NCI-H526 (cell line): Measurements from ENCODE around the gene TXNRD2.
"Not testable (repeated sequence)": the region's sequence is repeated elsewhere in the genome, so short reads cannot be mapped to it uniquely, and the experiment has no call there.

Experiments
- DNase-seq, 2 experiments: peaks; one replicate each; lab custom pipeline; 2025; lab: John Stamatoyannopoulos, UW

The TXNRD2 gene

GRCh38 chr22:19923914-19924513 lies 17.6 kb downstream of the TXNRD2 start:
- no peak for DNase-seq

DNA sequence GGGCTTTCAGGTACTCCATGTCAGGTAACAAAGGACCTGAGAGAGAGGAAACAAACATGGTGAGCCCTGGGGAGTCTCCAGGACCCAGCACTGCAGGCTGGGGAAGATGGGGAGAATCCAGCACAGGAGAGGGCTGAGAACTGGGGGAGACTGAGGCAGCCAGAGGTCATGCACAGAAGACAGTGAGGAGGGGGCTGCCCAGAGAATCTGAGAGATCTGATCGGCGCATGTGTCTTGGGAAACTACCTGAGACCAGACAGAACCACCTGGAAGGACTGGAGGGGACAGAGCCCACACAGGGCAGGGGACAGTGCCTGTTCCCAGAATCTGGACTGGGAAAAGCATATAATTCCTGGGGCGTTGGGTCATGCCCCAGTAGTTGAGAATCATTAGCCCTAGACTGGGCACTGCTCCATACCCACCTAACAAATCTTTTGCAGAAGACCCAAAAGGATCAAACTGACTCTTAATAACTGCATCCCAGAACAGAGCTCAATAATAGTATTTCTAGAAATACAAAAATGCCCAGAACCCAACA lies 20.0 kb downstream of the TXNRD2 start:
- DNase-seq, result no peak

DNA sequence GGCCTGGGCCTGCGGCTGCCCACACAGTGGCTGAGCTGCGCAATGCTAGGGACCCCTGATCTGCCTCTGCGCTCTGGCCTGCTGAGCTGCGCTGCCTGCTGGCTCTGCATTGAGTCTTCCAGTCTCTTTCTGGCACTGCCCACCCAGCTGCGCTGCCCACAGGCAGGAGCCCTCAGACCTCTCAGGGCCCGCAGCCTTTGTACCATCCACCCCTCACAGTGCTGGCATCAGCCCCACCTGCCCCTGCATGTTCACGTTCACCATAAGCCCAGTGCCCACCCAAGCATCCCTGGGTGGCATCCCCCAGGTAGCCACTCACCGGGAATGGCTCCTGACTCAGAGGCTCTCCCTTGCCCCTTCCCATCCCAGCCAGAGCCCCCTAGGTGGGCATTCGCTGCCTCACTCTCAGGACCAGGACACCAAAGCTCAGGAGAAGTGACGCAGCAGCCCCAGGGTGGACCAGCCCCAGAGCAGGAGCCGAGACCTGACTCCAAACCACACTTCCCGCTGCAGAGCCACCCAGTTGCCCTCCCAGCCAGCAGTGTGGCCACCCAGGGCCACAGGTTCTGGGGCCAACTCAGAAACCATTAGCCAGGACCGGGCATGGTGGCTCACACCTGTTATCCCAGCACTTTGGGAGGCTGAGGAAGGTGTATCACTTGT lies 21.8 kb downstream of the TXNRD2 start:
- DNase-seq, result no peak

- DNase-seq, result no peak
Measured at GRCh38 chr22:19918332-19919106, 23.1 kb downstream of the TXNRD2 start.

GRCh38 chr22:19917389-19918138 lies 24.1 kb downstream of the TXNRD2 start:
- no peak for DNase-seq

DNA sequence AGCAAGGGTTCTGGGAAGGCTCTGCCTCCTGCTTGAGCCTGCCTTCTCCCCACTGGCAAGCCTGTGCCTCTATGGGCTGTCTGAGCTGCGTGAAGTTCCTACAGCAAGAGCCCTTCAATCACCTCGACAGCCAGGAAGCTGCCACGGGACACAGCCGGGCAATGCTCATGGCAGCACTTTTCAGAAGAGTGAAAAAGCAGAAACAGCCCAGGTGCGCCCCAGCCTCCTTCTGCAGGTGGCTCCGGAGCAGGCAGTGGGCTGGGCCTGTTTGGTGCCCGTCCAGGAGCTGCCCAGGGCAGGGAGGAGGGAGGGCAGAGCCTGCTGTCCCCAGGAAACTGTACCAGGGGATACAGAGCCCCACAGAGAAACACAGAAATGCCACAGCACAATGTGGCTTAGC lies 24.7 kb downstream of the TXNRD2 start:
- no peak for DNase-seq

DNA sequence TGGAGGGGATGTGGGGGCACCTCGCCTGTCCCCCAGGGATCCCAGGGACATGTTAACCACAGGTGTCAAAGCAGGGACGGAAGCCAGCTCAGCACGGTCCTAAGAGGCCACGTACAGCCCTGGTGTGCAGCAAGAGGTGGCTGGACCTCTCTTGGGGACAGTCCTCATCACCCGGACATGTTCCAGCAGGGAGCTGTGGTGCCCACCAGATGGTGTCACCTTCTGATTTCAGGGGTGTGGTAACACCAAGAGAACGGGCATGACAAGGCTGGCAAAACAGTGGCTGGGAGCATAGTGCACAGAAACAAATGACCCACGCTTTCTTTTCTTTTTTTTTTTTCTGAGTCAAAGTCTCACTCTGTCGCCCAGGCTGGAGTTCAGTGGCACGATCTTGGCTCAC lies 25.6 kb downstream of the TXNRD2 start:
- no peak for DNase-seq

GRCh38 chr22:19915287-19915954 lies 26.2 kb downstream of the TXNRD2 start:
- DNase-seq, result no peak

DNA sequence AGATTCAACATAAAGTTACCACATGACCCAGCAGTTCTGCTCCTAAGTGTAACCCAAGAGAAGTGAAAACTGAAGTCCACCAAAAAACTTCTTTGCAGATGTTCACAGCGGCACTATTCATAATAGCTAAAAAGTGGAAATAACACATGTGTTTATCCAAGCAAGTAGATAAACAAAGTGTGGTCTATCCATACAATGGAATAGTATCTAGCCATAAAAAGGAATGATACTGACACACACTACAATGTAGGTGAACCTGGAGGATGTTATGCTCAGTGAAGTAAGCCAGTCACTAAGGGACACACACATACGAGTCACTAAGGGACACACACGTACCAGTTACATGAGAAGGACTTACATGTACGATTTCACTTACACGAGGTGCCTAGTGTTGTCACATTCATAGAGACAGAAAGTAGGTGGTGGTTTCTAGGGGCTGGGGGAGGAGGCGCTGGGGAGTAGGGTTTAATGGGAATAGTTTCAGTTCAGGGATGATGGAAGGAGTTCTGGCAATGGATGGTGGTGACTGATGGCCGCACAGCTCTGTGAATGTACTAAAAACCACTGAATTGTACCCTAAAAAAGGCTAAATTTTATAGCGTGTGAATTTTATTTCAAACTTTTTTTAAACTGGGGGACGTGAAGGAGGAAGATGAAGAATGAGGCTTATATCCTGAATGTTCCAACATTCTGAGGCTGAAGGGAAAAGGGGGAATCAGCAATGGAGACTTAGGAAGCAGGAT lies 27.2 kb downstream of the TXNRD2 start:
- no peak for DNase-seq

- DNase-seq, result no peak
Measured at GRCh38 chr22:19913337-19913936, 28.2 kb downstream of the TXNRD2 start.

- DNase-seq, result no peak
Measured at GRCh38 chr22:19912271-19912999, 29.2 kb downstream of the TXNRD2 start.

GRCh38 chr22:19911540-19912270 lies 29.9 kb downstream of the TXNRD2 start:
- no peak for DNase-seq

DNA sequence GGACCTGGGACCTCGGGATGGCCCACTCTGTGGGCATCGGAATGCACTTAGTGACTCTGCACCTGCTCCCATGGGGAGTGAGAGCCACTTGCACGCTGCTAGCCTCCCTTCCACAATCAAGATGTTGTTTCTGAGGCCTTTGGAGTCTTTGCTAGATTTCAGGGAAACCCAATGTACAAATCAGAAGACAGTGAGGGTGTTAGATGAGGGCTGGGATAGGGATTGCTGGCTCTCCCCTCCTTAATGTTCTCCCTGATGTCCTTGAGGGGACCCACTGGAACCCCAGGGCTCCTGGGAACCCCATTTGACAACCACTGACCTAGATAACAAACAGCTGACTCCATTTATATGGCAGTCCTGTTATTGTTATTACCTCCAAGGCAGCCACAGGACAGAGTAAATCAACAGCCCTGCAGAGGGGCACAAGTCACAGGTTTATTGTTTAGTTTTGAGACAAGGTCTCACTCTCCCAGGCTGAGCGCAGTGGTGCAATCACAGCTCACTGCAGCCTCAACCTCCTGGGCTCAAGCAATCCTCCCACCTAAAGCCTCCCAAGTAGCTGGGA lies 31.4 kb downstream of the TXNRD2 start:
- DNase-seq, result no peak

DNA sequence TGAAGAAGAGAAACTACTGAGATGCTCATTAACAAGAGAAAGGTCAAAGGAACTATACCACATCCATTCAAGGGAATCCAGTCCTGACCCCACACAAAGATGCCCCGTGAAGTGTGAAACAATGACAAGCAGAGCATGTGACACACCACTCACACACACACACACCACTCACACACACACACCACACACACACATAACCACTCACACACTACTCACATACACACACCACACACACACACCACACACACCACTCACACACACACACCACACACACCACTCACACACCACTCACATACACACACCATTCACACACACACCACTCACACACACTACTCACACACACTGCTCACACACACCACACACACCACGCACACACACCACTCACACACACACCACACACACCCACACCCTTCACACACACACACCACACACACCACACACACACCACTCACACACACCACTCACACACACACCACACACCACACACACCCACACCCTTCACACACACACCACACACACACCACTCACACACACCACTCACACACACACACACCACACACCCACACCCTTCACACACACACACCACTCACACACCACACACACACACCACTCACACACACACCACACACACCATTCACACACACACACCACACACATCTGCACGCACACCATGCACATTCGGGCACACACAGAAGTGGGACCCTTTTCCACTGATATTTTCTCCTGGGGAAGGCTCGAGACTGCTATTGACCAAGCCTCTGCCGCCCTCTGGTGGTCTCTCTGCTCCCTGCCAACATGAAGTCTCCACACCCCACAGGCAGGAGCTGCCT lies 32.1 kb downstream of the TXNRD2 start:
- DNase-seq, result peak; percentile 7 to 78

- not testable (repeated sequence) for DNase-seq
Measured at GRCh38 chr22:19907902-19908301, 33.7 kb downstream of the TXNRD2 start.

GRCh38 chr22:19906864-19907263 lies 34.8 kb downstream of the TXNRD2 start:
- DNase-seq, result not testable (repeated sequence)

- DNase-seq, result no peak
Measured at GRCh38 chr22:19905347-19906276, 36.0 kb downstream of the TXNRD2 start.
